Measurements from ENCODE around the gene SYT8. TPM values are rescaled to one million over a fixed set of nuclear protein-coding genes. Genes with fewer than 3 reads are reported as not detected.

SYT8 gene
- total RNA-seq, 3 donors from 2014 or later, result not detected

GRCh38 chr11:1825039-1825740 lies 9.6 kb upstream of the SYT8 start:
- Mint-ChIP-seq H3K36me3 (ENCODE audit: insufficient read depth) (no peaks in the 10 kb centered on the region), H3K9me3 (no peaks in the 10 kb centered on the region), H3K4me3 (no peak overlapping the region), H3K4me1 (ENCODE audit: low read depth) (no peaks in the 10 kb centered on the region), H3K27me3 (ENCODE audit: low read depth) (peaks cover 14% of the 10 kb centered on the region)
- no peak for DNase-seq
- ATAC-seq, result no peak

- Mint-ChIP-seq H3K4me3 (no peak overlapping the region), H3K4me1 (ENCODE audit: low read depth) (no peaks in the 10 kb centered on the region), H3K27me3 (ENCODE audit: low read depth) (peaks cover 17% of the 10 kb centered on the region), H3K36me3 (ENCODE audit: insufficient read depth) (no peaks in the 10 kb centered on the region), H3K9me3 (no peaks in the 10 kb centered on the region)
- no peak for DNase-seq
- no peak for ATAC-seq
These were observed 8.9 kb upstream of the SYT8 start for GRCh38 chr11:1825785-1826451.

- no peak overlapping the region for H3K4me3 Mint-ChIP-seq
- no peaks in the 10 kb centered on the region for H3K9me3 Mint-ChIP-seq
- peaks cover 17% of the 10 kb centered on the region for H3K27me3 Mint-ChIP-seq (ENCODE audit: low read depth)
- H3K36me3 Mint-ChIP-seq (ENCODE audit: insufficient read depth), result no peaks in the 10 kb centered on the region
- H3K4me1 Mint-ChIP-seq (ENCODE audit: low read depth), result no peaks in the 10 kb centered on the region
- DNase-seq (no peak), ATAC-seq (no peak)
These were observed 8.2 kb upstream of the SYT8 start for GRCh38 chr11:1826552-1827094.

- no peaks in the 10 kb centered on the region for H3K4me1 Mint-ChIP-seq (ENCODE audit: low read depth)
- H3K9me3 Mint-ChIP-seq, result no peaks in the 10 kb centered on the region
- no peak overlapping the region for H3K4me3 Mint-ChIP-seq
- DNase-seq, result no peak
- no peaks in the 10 kb centered on the region for H3K36me3 Mint-ChIP-seq (ENCODE audit: insufficient read depth)
- no peak for ATAC-seq
- H3K27me3 Mint-ChIP-seq (ENCODE audit: low read depth), result peaks cover 18% of the 10 kb centered on the region
These were observed 7.5 kb upstream of the SYT8 start for GRCh38 chr11:1827095-1827813.

- Mint-ChIP-seq H3K27me3 (ENCODE audit: low read depth) (peaks cover 18% of the 10 kb centered on the region), H3K4me1 (ENCODE audit: low read depth) (no peaks in the 10 kb centered on the region), H3K9me3 (no peaks in the 10 kb centered on the region), H3K36me3 (ENCODE audit: insufficient read depth) (no peaks in the 10 kb centered on the region), H3K4me3 (no peak overlapping the region)
- DNase-seq, result no peak
- ATAC-seq, result no peak
These were observed 6.9 kb upstream of the SYT8 start for GRCh38 chr11:1827931-1828330.

- no peaks in the 10 kb centered on the region for H3K4me1 Mint-ChIP-seq (ENCODE audit: low read depth)
- H3K4me3 Mint-ChIP-seq, result no peak overlapping the region
- H3K36me3 Mint-ChIP-seq (ENCODE audit: insufficient read depth), result no peaks in the 10 kb centered on the region
- peaks cover 21% of the 10 kb centered on the region for H3K27me3 Mint-ChIP-seq (ENCODE audit: low read depth)
- H3K9me3 Mint-ChIP-seq, result no peaks in the 10 kb centered on the region
- no peak for DNase-seq
- no peak for ATAC-seq
These were observed 6.2 kb upstream of the SYT8 start for GRCh38 chr11:1828542-1828941.

GRCh38 chr11:1829039-1829820 lies 5.6 kb upstream of the SYT8 start:
- H3K36me3 Mint-ChIP-seq (ENCODE audit: insufficient read depth), result no peaks in the 10 kb centered on the region
- H3K27me3 Mint-ChIP-seq (ENCODE audit: low read depth), result peaks cover 19% of the 10 kb centered on the region
- H3K4me3 Mint-ChIP-seq, result no peak overlapping the region
- ATAC-seq (no peak), DNase-seq (no peak)
- H3K4me1 Mint-ChIP-seq (ENCODE audit: low read depth), result no peaks in the 10 kb centered on the region
- no peaks in the 10 kb centered on the region for H3K9me3 Mint-ChIP-seq

- DNase-seq (no peak), ATAC-seq (no peak)
- Mint-ChIP-seq H3K27me3 (ENCODE audit: low read depth) (peaks cover 17% of the 10 kb centered on the region), H3K4me1 (ENCODE audit: low read depth) (no peaks in the 10 kb centered on the region), H3K36me3 (ENCODE audit: insufficient read depth) (no peaks in the 10 kb centered on the region), H3K4me3 (no peak overlapping the region), H3K9me3 (no peaks in the 10 kb centered on the region)
These were observed 4.8 kb upstream of the SYT8 start for GRCh38 chr11:1830004-1830321.

- Mint-ChIP-seq H3K27me3 (ENCODE audit: low read depth) (peaks cover 17% of the 10 kb centered on the region), H3K4me3 (no peak overlapping the region), H3K4me1 (ENCODE audit: low read depth) (no peaks in the 10 kb centered on the region), H3K9me3 (no peaks in the 10 kb centered on the region), H3K36me3 (ENCODE audit: insufficient read depth) (no peaks in the 10 kb centered on the region)
- no peak for DNase-seq
- ATAC-seq, result no peak
These were observed 4.2 kb upstream of the SYT8 start for GRCh38 chr11:1830322-1831223.

GRCh38 chr11:1831338-1832210 lies 3.2 kb upstream of the SYT8 start:
- ATAC-seq (no peak), DNase-seq (no peak)
- H3K36me3 Mint-ChIP-seq (ENCODE audit: insufficient read depth), result no peaks in the 10 kb centered on the region
- no peaks in the 10 kb centered on the region for H3K4me1 Mint-ChIP-seq (ENCODE audit: low read depth)
- no peak overlapping the region for H3K4me3 Mint-ChIP-seq
- no peaks in the 10 kb centered on the region for H3K9me3 Mint-ChIP-seq
- peaks cover 17% of the 10 kb centered on the region for H3K27me3 Mint-ChIP-seq (ENCODE audit: low read depth)

- H3K9me3 Mint-ChIP-seq, result no peaks in the 10 kb centered on the region
- H3K4me3 Mint-ChIP-seq, result no peak overlapping the region
- DNase-seq, result peak; percentile 68
- no peaks in the 10 kb centered on the region for H3K4me1 Mint-ChIP-seq (ENCODE audit: low read depth)
- peak; percentile 73 to 78 for ATAC-seq
- peaks cover 17% of the 10 kb centered on the region for H3K27me3 Mint-ChIP-seq (ENCODE audit: low read depth)
- H3K36me3 Mint-ChIP-seq (ENCODE audit: insufficient read depth), result no peaks in the 10 kb centered on the region
These were observed 2.4 kb upstream of the SYT8 start for GRCh38 chr11:1832211-1832919.

- H3K9me3 Mint-ChIP-seq, result no peaks in the 10 kb centered on the region
These were observed 1.9 kb upstream of the SYT8 start for GRCh38 chr11:1832920-1833295.

More at GRCh38 chr11:1832920-1833295, 1.9 kb upstream of the SYT8 start:
- Mint-ChIP-seq H3K4me1 (ENCODE audit: low read depth) (no peaks in the 10 kb centered on the region), H3K36me3 (ENCODE audit: insufficient read depth) (no peaks in the 10 kb centered on the region), H3K27me3 (ENCODE audit: low read depth) (peaks cover 14% of the 10 kb centered on the region), H3K4me3 (no peak overlapping the region)
- no peak for ATAC-seq
- DNase-seq, result no peak

All from activated T-cell treated with anti-CD3 and anti-CD28 coated beads, Interleukin-2, amount 50 U/mL, for 4 hours (primary cell).